ENCODE measurements around the gene TAS2R1. TPM values are rescaled to one million over a fixed set of nuclear protein-coding genes. Genes with fewer than 3 reads are reported as not detected.

Gene TAS2R1
- polyA plus RNA-seq, 1 donor (not counting 4 experiments of a cell fraction or from before 2014, with no cell fraction given): not detected

GRCh38 chr5:9646843-9647242, 16.7 kb upstream of the TAS2R1 start:
- dilution Hi-C loops (cut with MboI; ENCODE audit: extremely low pct_ligation_motif_present, low sequenced_read_pairs): no loop called here
- no peak for FAIRE-seq

GRCh38 chr5:9644630-9645029, 14.5 kb upstream of the TAS2R1 start:
- Histone ChIP-seq H3K27ac (ENCODE audit: control insufficient read depth, insufficient read depth, low read length) (no peak overlapping the region), H3K9me1 (ENCODE audit: control insufficient read depth, extremely low read depth, insufficient read depth, low read length) (no peaks in the 10 kb centered on the region), H2AFZ (ENCODE audit: control insufficient read depth, low read length) (no peak overlapping the region), H3K4me1 (ENCODE audit: control insufficient read depth, extremely low read depth, insufficient read depth, low read length) (no peaks in the 10 kb centered on the region), H3K27me3 (ENCODE audit: control insufficient read depth, extremely low read depth, insufficient read depth, low read length) (no peaks in the 10 kb centered on the region), H3K4me2 (ENCODE audit: control insufficient read depth, extremely low read depth, insufficient read depth, low read depth, low read length) (no peak overlapping the region), H3K9me3 (ENCODE audit: control insufficient read depth, low read depth, low read length) (no peaks in the 10 kb centered on the region), H3K36me3 (ENCODE audit: control insufficient read depth in 2 of 2, extremely low read depth in 1 of 2, insufficient read depth in 2 of 2, low read length in 2 of 2) (no peaks in the 10 kb centered on the region), H3K79me2 (ENCODE audit: control insufficient read depth, insufficient read depth, low read length) (no peaks in the 10 kb centered on the region), H3K4me3 (ENCODE audit: control insufficient read depth in 2 of 3, extremely low read depth in 1 of 3, insufficient read depth in 2 of 3, low read depth in 1 of 3, low read length in 3 of 3) (no peak overlapping the region), H4K20me1 (ENCODE audit: control insufficient read depth, extremely low read depth, insufficient read depth, low read length) (no peaks in the 10 kb centered on the region), H3K9ac (ENCODE audit: control insufficient read depth, extremely low read depth, insufficient read depth, low read length) (no peak overlapping the region)
- DNase-seq (ENCODE audit: low read depth, low spot score) (no peak), FAIRE-seq (no peak)
- dilution Hi-C loops (cut with MboI; ENCODE audit: extremely low pct_ligation_motif_present, low sequenced_read_pairs): no loop called here
- TF ChIP-seq CTCF (optimal IDR thresholded peaks at IDR 0.05 in 1 of 3, IDR thresholded peaks at IDR 0.05 in 1 of 3, conservative IDR thresholded peaks at IDR 0.05 in 1 of 3; ENCODE audit: extremely low read depth in 1 of 3, insufficient read depth in 2 of 3, low read length in 3 of 3) (no peak), EZH2 (IDR thresholded peaks at IDR 0.05; ENCODE audit: low read length) (no peak)

More at GRCh38 chr5:9646843-9647242, 16.7 kb upstream of the TAS2R1 start:
- no peak overlapping the region for H3K9ac ChIP-seq (ENCODE audit: control insufficient read depth, extremely low read depth, insufficient read depth, low read length)
- no peak overlapping the region for H3K4me3 ChIP-seq (ENCODE audit: control insufficient read depth in 2 of 3, extremely low read depth in 1 of 3, insufficient read depth in 2 of 3, low read depth in 1 of 3, low read length in 3 of 3)
- H4K20me1 ChIP-seq (ENCODE audit: control insufficient read depth, extremely low read depth, insufficient read depth, low read length): no peaks in the 10 kb centered on the region
- H2AFZ ChIP-seq (ENCODE audit: control insufficient read depth, low read length): no peak overlapping the region
- TF ChIP-seq CTCF (optimal IDR thresholded peaks at IDR 0.05 in 1 of 3, IDR thresholded peaks at IDR 0.05 in 1 of 3, conservative IDR thresholded peaks at IDR 0.05 in 1 of 3; ENCODE audit: extremely low read depth in 1 of 3, insufficient read depth in 2 of 3, low read length in 3 of 3): no peak
- no peak for TF ChIP-seq EZH2 (IDR thresholded peaks at IDR 0.05; ENCODE audit: low read length)
- no peaks in the 10 kb centered on the region for H3K9me3 ChIP-seq (ENCODE audit: control insufficient read depth, low read depth, low read length)
- H3K27ac ChIP-seq (ENCODE audit: control insufficient read depth, insufficient read depth, low read length): no peak overlapping the region
- no peaks in the 10 kb centered on the region for H3K4me1 ChIP-seq (ENCODE audit: control insufficient read depth, extremely low read depth, insufficient read depth, low read length)
- H3K79me2 ChIP-seq (ENCODE audit: control insufficient read depth, insufficient read depth, low read length): no peaks in the 10 kb centered on the region
- no peaks in the 10 kb centered on the region for H3K9me1 ChIP-seq (ENCODE audit: control insufficient read depth, extremely low read depth, insufficient read depth, low read length)
- no peak for DNase-seq (ENCODE audit: low read depth, low spot score)
- H3K27me3 ChIP-seq (ENCODE audit: control insufficient read depth, extremely low read depth, insufficient read depth, low read length): no peaks in the 10 kb centered on the region
- H3K36me3 ChIP-seq (ENCODE audit: control insufficient read depth in 2 of 2, extremely low read depth in 1 of 2, insufficient read depth in 2 of 2, low read length in 2 of 2): no peaks in the 10 kb centered on the region
- no peak overlapping the region for H3K4me2 ChIP-seq (ENCODE audit: control insufficient read depth, extremely low read depth, insufficient read depth, low read depth, low read length)
